Measurements from ENCODE around the gene GPRASP3. TPM values are rescaled to one million over a fixed set of nuclear protein-coding genes. Genes with fewer than 3 reads are reported as not detected.
"Not testable (repeated sequence)": the region's sequence is repeated elsewhere in the genome, so short reads cannot be mapped to it uniquely, and the experiment has no call there.

Gene GPRASP3, protein sequence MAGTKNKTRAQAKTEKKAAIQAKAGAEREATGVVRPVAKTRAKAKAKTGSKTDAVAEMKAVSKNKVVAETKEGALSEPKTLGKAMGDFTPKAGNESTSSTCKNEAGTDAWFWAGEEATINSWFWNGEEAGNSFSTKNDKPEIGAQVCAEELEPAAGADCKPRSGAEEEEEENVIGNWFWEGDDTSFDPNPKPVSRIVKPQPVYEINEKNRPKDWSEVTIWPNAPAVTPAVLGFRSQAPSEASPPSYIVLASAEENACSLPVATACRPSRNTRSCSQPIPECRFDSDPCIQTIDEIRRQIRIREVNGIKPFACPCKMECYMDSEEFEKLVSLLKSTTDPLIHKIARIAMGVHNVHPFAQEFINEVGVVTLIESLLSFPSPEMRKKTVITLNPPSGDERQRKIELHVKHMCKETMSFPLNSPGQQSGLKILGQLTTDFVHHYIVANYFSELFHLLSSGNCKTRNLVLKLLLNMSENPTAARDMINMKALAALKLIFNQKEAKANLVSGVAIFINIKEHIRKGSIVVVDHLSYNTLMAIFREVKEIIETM
- 1 to 10 TPM in 2 of 4 donors, not detected in 2; 1.5 to 4.0 TPM for total RNA-seq

DNA sequence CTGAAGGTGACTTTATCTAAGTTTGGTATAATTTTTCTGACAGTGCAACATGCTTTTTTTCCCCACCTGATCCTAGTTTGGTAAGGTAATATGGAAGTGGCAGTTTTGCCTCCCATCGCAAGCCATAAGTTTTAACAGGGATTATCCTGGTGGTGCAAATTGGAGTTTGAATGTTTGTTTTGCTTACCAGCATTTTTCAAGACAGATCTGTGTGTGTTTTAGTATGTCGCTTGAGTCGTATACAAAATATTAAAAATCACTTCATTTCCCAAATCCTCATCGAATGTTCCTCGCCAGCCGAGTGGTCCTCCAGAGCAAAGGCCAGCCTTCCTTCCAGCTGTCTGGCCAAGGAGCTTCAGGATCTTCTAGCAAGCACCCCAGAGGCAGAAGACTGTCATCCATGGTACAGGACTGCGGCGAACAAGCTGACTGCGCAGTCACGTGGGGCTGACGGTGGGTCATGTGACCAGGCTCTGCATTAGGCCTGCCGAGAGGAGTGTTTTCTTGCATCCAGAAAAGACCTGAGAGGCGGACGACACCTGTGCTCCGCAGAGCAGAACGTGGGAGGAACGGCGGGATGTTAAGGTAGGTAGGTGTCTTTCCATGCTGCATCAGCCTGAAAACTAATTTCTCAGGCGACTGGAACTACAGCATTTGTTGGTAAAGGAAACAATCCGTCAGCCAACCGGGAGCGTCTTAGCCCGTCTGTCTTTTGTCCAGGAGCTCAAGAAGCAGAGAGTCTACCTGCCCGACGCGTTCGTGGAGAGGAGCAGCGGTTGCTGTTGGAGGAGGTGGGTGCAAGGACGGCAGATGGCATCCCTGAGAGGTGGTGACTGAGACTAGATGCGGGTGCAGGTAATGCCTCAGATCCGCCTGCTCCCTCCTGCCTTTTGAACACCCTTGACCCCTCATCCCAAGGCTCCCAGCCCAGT, at the start of gene GPRASP3:
TSS of gene GPRASP3 (plus strand) at position 507 of the 932 bp plus-strand sequence. CDS start 28,253 bp downstream, outside the sequence.
- Histone ChIP-seq H3K27me3 (no peaks in the 10 kb centered on the region), H3K36me3 (no peaks in the 10 kb centered on the region), H3K4me3 (peak within 1 kb of the TSS; percentile 1 to 58 (median 27)), H3K4me1 (peaks cover 0 to 3% (median 0%) of the 10 kb centered on the region in 4 donors), H3K9me3 (no peaks in the 10 kb centered on the region), H3K27ac (peak within 1 kb of the TSS; percentile 19 to 69 (median 44))
- in situ Hi-C loops (cut with MboI; ENCODE audit: low pct_ligation_motif_present in 1 of 4, low pct_unique_long_range_greater_than_20kb in 1 of 4, low sequenced_read_pairs in 3 of 4) (no loop called here), intact Hi-C loops (cut with DNase I; ENCODE audit: low total_unique reads) (no loop called here)
- TF ChIP-seq EP300 (IDR thresholded peaks at IDR 0.05; ENCODE audit: low read depth) (no peak), POLR2AphosphoS5 (IDR thresholded peaks at IDR 0.05) (peak in 2 of 3 donors; percentile 38 to 45), POLR2A (IDR thresholded peaks at IDR 0.05) (no peak)
- TF ChIP-seq, protein P1, sequence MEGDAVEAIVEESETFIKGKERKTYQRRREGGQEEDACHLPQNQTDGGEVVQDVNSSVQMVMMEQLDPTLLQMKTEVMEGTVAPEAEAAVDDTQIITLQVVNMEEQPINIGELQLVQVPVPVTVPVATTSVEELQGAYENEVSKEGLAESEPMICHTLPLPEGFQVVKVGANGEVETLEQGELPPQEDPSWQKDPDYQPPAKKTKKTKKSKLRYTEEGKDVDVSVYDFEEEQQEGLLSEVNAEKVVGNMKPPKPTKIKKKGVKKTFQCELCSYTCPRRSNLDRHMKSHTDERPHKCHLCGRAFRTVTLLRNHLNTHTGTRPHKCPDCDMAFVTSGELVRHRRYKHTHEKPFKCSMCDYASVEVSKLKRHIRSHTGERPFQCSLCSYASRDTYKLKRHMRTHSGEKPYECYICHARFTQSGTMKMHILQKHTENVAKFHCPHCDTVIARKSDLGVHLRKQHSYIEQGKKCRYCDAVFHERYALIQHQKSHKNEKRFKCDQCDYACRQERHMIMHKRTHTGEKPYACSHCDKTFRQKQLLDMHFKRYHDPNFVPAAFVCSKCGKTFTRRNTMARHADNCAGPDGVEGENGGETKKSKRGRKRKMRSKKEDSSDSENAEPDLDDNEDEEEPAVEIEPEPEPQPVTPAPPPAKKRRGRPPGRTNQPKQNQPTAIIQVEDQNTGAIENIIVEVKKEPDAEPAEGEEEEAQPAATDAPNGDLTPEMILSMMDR (IDR thresholded peaks at IDR 0.05), result no peak
- WGBS, 2 donors (ENCODE audit: low coverage in 1 of 2), result 48% methylated on average over 31 of the region's 31 CpGs; no CpG with 5 or more reads in 1 of the 2 donors
- DNase-seq, result peak; percentile 80

DNA sequence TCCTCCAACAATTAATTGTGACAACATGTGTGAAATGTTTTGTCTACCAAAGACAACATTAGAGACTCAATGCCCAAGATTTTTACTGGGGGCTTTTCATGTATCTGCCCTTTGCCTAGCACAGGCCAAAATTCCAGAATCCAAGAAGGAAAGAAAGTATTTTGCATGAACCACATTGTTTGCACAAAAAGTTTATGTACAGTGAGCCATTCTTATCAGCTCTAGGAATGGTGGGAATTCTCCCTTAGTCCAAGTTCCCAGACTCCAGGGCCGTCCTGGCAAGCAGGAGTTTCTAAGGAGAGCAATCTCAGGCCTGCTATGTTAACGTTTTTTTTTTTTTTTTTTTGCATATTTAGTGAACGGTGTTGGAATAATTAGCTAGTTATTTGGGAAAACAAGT, 47.7 kb upstream of the GPRASP3 start:
- no peaks in the 10 kb centered on the region for H3K27me3 ChIP-seq
- H3K4me1 ChIP-seq, result no peaks in the 10 kb centered on the region
- H3K9me3 ChIP-seq, result no peaks in the 10 kb centered on the region
- 36 to 67% methylated on average over 3 of the region's 3 CpGs for WGBS, 2 donors (ENCODE audit: low coverage in 1 of 2)
- in situ Hi-C loops (cut with MboI; ENCODE audit: low pct_ligation_motif_present in 1 of 4, low pct_unique_long_range_greater_than_20kb in 1 of 4, low sequenced_read_pairs in 3 of 4) (no loop called here), intact Hi-C loops (cut with DNase I; ENCODE audit: low total_unique reads) (no loop called here)
- TF ChIP-seq, protein P1 (IDR thresholded peaks at IDR 0.05), result no peak
- TF ChIP-seq POLR2AphosphoS5 (IDR thresholded peaks at IDR 0.05) (no peak), EP300 (IDR thresholded peaks at IDR 0.05; ENCODE audit: low read depth) (no peak), POLR2A (IDR thresholded peaks at IDR 0.05) (no peak)
- H3K4me3 ChIP-seq, result no peak overlapping the region
- H3K36me3 ChIP-seq, result no peaks in the 10 kb centered on the region
- no peak overlapping the region for H3K27ac ChIP-seq
- DNase-seq, result no peak

DNA sequence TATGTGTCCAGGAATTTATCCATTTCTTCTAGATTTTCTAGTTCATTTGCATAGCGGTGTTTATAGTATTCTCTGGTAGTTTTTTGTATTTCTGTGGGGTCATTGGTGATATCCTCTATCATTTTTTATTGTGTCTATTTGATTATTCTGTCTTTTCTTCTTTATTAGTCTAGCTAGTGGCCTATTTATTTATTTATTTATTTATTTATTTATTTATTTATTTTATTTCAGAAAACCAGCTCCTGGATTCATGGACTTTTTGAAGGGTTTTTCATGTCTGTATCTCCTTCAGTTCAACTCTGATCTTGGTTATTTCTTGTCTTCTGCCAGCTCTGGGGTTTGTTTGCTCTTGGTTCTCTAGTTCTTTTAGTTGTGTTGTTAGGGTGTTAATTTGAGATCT, 43.1 kb upstream of the GPRASP3 start:
- in situ Hi-C loops (cut with MboI; ENCODE audit: low pct_ligation_motif_present in 1 of 4, low pct_unique_long_range_greater_than_20kb in 1 of 4, low sequenced_read_pairs in 3 of 4); intact Hi-C loops (cut with DNase I; ENCODE audit: low total_unique reads): not testable (repeated sequence)
- WGBS, 2 donors (ENCODE audit: low coverage in 1 of 2), result 62% methylated on average over 1 of the region's 1 CpG; no CpG with 5 or more reads in 1 of the 2 donors

DNA sequence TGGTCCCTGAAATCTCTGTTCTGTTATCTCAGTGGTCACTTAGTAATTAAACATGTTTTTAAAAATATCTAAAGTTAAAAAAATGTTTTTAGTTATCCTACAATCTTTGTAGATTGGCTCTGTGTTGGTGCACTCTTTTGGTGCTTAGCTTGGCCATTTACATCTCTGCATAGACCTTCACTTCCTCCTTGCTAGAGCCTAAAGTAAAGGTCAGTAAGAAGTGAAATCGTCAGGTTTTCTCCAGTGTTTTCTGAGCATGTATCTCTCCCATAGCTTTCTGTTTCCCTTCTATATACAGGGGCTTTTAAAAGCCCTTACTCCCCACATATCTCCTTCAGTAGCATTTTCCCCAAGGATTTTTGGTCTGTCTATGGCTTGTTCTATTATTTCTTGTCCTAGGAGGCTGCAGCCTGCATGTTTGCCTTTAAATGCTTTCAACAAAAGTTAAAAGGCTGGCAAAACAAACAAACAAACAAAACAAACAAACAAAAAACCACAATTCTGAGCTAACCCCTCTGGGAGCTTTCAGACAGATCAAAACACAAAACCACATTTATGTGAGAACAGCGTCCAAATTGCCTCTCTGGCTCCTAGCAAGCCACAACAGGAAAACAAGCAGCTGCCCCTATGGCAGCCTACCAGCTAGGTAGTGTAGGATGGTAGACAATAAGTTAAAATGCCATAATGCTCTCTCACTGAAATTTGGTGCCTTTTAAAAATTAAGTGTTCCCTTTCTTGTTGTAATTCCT, 35.6 kb upstream of the GPRASP3 start:
- 20 to 50% methylated on average over 1 to 2 of the region's 2 CpGs for WGBS, 2 donors (ENCODE audit: low coverage in 1 of 2)
- no peak for DNase-seq

More for the DNA sequence above, 43.1 kb upstream of the GPRASP3 start:
- DNase-seq, H3K27ac ChIP-seq, H3K36me3 ChIP-seq, H3K27me3 ChIP-seq, H3K4me3 ChIP-seq, H3K4me1 ChIP-seq, H3K9me3 ChIP-seq: not testable (repeated sequence)

More for the DNA sequence above, 35.6 kb upstream of the GPRASP3 start:
- in situ Hi-C loops (cut with MboI; ENCODE audit: low pct_ligation_motif_present in 1 of 4, low pct_unique_long_range_greater_than_20kb in 1 of 4, low sequenced_read_pairs in 3 of 4), result no loop called here
- Histone ChIP-seq H3K4me3 (no peak overlapping the region), H3K27me3 (no peaks in the 10 kb centered on the region), H3K36me3 (no peaks in the 10 kb centered on the region), H3K9me3 (no peaks in the 10 kb centered on the region), H3K27ac (no peak overlapping the region), H3K4me1 (no peaks in the 10 kb centered on the region)
- intact Hi-C loops (cut with DNase I; ENCODE audit: low total_unique reads), result no loop called here
- no peak for TF ChIP-seq POLR2A (IDR thresholded peaks at IDR 0.05)
- TF ChIP-seq, protein P1 (IDR thresholded peaks at IDR 0.05), result no peak
- TF ChIP-seq POLR2AphosphoS5 (IDR thresholded peaks at IDR 0.05), result no peak
- TF ChIP-seq EP300 (IDR thresholded peaks at IDR 0.05; ENCODE audit: low read depth), result no peak

Data from transverse colon (tissue), 4 donors.